COLO668 (cell line): Measurements from ENCODE around the gene MYLIP.
A peak's percentile ranks its signal among the peaks of the same experiment; 100 is the strongest.

Experiments
- DNase-seq: peaks from one replicate; lab custom pipeline; 2025; ENCODE audit not compliant: unreplicated experiment; lab: John Stamatoyannopoulos, UW

Gene MYLIP

DNA sequence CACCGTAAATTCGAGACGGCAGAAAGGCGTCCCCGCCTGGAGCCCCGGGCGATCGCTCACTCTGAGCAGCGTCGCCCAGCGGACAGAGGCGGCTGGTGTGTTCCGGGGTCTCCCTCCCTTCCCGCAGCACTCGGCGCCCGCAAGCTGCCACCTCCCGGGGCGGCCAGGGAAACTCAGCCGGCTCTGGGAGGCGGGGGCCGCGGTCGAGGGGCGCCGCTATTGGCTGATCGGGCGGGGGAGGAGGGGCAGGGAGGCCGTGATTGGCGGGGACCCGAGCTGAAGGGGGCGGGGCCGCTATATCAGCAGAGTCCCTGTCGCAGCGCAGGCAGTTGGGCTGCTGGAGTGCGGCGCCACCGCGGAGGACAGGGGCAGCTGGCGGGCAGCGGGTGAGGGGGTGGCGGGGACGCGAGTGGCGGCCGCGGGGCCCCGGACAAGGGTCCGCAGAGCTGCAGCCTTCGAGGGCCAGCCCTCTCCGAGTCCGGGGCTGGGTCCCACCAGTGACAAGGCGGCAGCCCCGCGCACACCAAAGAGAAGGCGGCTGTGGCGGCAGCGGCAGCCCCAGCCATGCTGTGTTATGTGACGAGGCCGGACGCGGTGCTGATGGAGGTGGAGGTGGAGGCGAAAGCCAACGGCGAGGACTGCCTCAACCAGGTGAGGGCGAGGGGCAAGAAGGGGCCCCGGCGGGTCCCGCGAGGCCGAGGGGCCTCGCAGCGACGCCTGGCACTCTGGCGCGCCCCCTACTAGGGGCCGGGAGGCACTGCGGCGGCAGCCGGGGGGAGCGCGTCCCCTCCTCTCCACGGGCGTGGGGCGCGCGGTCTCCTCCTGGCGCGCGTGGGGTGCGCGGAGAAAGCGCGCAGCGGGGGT is at the start of gene MYLIP:
TSS of gene MYLIP (plus strand) at position 328 of the 864 bp plus-strand sequence. CDS start at position 565, 237 bp downstream.
- peak; percentile 95 for DNase-seq

DNA sequence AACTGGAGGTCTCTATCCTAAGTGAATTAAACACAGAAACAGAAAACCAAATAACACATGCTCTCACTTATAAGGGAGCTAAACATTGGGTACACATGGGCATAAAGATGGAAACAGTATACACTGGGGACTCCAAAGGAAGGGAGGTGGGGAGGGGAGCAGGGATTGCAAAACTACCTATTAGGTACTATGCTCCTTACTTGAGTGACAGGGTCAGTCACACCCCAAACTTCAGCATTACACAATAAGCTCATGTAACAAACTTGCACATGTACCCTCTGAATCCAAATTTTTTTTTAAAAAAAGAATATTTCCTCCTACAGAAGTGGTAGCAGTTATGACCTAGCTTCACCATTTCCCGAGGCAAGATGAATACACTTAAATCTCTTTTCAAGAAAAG is 49.5 kb upstream of the MYLIP start:
- no peak for DNase-seq

DNA sequence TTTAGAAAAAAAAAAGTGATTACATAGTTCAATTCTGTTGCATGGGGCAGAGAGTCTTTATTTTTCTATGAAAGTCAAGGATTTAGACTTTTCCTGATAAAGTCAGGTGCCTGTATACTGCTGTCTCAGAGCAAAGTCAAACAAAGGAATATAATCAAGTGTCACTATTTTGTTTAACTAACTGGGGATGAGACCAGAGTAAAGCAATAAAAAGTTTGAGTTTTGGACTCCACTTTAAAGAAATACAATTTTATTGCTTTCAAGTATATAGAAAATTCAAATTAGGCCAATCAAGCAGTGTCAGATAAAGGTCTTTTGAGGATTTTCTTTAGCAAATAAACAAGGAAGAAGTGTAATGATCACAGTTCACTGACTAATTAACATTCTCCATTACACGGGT is 48.7 kb upstream of the MYLIP start:
- DNase-seq = no peak

DNA sequence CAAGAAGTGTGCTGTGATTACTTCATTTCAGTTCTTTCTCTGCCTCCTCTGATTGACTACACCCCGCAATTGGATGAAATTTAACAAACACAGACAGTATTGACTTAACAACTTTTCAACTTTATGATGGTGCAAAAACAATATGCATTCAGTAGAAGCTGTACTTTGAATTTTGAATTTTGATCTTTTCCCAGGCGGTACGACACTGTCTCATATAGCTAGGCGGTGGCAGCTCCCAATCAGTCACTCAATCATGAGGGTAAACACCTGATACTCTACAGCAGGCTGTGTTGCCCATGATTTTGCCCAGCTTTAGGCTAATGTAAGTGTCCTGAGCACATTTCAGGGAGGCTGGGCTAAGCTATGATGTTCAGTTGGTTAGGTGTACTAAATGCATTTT is 47.6 kb upstream of the MYLIP start:
- DNase-seq = no peak

DNA sequence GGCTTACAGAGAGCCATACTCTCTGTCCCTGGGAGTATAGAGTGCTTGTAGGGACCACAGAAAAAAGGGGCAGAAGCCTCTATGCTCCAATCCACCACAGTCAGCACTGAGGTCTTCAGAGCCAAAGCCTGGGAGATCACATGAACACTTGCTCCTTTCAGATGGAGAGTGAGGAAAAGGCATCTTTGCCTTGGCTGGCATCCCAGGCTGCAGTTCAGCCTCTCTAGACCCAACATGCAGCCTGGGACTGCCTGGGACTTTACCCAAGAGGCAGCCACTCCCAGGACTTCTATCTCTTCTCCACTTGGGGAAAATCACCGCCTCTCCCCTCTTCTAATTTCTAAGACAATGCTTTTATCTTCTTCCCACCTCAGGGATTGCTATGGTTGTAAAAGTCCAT is 46.5 kb upstream of the MYLIP start:
- no peak for DNase-seq

DNA sequence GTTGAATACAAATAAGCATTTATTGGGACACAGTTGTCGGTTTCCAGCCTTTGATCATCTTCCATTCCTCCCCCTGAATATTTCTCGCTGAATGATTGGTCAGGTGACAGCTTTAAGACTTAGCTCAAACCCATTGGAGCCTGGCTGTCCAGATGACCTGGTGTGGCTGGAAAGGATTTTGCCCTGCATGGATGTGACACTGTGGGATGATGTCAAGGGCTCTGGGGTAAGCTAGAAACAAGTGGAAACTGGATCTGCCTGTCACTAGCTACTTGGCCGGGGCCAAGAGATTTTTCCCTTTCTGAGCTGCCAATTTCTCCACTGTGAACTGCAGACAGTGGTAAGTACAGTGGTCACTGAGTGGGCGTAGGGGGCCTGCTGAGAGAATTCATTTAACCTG is 41.9 kb upstream of the MYLIP start:
- DNase-seq = no peak

DNA sequence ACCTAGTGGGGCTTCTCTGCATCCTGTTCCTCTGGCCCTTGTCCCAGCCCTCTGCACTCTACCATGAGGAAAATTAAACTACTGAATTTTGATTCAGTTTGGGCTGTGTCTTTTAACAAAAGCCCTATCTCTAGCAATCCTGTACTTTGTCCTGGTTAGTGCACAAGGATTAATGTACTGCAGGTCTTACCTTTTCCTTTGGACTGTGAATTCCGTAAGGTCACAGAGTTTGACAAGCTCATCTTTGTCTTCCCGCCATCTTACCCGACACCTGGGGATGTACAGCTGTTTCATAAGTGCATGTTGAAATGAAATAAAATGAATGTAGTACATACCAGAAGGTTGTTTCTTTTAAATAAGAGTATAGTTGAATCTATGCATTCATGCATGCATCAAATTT is 41.5 kb upstream of the MYLIP start:
- no peak for DNase-seq

DNA sequence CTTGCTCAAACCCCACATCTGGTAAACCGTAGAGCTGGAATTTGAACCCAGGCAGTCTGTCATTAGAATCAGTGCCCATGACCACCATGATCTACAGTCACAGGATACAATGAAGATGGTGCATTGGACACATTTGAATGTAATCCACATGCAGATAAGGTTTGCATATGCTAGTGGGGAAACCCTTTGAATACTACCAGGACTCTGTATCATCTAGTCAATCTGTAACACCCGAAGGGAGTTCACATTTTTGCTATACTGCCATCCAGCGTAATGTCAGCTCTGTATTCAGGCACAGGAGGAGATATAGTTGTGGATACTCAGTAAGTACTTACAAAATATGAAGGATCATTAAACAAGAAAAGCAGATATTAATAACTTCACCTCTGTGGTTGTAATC is 40.5 kb upstream of the MYLIP start:
- no peak for DNase-seq

DNA sequence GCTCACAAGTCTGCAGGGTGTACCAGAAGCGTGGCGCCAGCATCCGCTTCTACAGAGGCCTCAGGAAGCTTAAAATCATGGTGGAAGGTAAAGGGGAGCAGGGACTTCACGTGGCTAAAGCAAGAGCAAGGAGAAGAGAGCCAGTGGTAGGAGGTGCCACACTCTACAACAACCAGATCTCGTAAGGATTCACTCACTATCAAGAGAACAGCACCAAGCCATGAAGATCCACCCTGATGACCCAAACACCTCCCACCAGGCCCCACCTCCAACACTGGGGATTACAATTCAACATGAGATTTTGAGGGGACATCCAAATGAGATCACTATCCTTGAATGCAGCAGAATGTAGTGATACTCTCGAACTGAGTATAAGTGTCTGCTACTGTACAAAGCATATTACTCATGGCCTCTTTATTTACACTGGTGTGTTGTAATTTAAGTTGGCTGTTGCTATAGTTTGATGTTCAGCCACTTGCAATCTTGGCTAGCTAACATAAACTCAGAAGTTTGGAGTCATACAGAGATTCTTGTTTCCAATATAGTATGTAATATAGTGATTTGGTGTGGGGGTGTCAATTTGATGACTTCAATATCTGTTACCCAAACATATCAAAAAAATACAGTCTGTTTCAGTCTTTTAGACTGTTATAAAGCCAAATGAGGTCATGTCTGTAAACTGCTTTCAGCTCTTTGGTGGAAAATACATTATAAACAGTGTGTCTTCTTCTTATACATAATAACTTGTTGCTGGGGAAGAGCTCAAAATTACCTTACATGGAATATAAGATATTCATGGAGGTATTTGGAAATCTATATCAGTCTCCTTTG is 39.4 kb upstream of the MYLIP start:
- DNase-seq = no peak

DNA sequence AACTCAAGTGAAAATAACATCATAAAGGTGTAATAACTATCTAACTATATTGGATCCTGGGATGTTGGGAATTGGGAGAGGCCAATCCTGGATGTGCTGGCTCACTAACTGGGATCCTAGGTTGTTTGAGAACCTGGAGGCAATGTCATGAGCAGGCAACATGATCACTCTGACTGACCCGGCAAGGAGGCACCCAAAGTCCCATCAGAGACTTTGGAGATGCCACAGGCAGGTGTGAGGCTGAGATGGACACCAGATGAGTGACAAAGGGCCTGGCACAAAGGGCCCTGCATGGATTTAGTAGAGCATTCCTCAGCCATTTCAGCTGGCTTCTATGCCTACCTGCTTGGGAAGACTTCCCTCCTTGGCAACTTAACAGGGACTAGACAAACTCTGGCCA is 38.4 kb upstream of the MYLIP start:
- DNase-seq = no peak

DNA sequence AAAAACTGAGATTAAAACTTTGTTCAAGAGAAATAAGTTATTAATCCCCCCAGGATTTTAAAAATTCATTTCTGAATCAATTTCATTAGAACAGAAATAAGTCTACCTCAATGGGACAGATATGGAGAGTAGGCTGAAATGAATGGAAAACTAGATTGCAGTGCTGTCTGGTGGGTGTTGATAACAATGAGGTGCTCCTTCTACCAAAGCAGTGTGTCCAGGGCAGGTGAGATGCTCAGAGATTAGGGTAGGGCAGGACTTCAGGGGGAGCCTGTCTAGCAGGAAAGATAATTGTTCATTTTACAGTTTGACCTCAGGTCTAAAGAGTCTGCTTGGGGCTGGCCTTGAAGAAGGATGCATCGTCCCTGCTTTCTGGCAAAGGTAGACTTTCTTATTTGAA is 38.0 kb upstream of the MYLIP start:
- DNase-seq = no peak

DNA sequence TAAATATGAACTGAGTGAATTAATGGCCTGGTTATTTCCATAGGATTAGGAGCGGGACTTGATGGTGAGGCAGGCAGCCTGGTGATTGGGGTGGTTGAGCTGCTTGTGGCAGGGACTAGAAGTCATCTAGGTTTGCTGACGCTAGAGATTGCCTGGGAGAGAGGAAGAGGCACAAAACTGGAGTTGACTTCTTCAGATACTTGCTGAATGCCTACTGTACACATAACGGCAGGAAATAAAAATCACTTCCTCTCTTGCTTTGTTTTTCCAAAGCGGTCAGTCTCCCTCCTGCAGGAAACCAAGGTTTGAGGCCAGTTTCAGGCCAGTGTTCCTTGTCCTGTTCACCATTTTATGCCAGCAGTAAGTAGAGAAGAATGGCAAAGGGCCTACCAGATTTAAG is 36.7 kb upstream of the MYLIP start:
- no peak for DNase-seq

DNA sequence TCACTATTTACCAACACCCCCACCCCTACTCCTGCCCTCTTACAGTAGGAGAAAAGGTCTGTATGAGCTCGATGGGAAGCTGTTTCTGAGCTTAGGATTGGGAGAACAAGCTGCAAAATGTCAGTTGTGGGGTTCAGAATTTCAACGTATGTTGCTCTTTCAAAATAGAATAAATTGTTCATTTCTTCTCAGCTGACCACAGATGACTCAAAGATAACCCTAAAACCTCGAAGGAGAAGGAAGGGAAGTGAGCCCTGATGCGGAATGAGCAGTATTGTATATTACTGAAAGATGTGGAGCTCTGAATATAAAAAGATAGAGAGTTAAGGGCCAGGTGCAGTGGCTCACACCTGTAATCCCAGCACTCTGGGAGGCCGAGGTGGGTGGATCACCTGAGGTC is 35.9 kb upstream of the MYLIP start:
- DNase-seq = no peak

DNA sequence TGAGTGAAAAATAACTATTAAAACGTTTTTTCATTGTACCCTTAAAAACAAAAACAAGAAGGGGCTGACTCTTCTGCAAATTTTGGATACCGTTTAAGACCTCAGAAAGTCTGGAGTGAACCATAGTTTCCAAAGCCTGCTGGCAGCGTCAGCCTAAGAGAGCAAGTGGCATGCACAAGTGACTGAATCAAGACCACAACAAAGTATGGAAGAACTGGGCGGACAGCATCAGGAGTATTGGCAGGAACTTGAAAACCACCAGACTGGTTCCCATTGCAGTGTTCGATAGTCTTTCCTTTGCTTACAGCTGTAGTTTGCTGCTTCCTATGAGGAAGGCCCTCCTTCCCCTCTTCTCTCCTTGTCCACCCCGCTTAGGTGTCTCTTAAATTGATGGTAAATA is 33.7 kb upstream of the MYLIP start:
- no peak for DNase-seq

DNA sequence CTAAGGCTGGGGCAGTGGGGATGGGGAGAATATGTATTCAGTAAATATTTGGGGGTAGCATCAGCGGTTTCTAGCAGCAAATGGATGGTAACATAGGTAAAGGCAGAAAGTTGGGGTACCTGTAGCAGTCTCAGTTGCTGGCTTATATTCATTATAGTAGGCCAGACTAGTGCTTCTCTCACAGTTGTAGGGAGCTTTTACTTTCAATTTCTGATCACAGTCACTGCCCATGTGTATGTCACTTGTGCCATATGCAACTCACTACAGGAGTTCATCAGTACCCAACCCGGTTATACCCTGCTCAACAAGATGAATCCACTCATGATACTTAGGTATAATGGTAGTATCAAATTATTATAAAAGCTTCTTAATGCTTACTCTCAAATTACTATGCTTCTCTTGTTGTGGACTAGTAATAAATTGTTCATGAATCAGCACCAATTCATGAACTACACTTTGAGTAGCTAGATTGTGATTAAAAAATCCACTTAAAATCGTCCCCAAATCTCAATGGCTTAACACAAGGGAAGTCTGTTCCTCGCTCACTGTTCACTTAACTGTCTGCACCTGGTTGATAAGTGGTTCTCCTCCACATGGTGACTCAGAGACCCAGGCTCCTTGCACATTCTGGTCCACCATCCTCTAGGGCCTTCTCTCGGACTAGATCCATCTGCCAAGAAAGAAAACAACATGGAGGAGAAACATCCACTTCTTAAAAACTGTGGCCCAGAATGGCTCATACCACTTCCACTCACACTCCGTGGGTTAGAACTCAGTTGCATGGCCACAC is 31.3 kb upstream of the MYLIP start:
- no peak for DNase-seq

DNA sequence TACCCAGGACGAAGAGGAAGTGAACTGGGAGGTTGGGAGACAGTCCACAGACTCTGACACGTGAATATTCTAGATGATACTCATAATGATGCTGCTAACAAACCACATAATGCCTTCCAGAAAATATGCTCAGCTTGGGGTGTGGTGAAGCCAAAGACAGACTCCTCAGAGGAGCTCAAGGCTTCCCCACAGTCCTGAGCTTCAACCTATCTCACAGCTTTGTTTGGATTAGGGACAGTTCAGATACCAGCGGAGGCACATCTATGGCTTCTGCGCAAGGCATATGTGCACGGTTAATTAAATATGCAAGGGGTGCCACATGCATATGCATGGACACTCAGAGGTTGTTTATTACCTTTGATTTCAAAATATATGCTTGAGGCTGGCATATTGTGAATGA is 30.7 kb upstream of the MYLIP start:
- DNase-seq = no peak

DNA sequence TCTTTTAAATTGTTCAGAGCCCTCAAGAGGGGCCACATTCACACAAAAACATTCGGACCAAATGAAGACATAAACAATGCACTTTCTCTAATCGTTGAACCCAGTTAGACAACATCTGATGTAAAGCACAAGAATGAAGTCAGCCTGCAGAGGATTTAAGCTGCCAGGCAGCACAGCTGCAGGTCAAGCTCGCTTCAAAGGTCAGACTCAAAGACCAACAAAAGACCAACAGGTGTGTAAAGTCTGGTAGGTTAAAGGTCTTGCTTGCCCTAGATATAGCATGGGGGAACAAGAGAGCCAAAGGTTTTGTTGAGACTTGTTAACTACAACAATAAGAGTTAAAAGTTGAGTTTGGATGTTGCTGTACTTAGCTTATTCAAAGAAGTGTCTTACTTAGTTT is 26.7 kb upstream of the MYLIP start:
- no peak for DNase-seq

DNA sequence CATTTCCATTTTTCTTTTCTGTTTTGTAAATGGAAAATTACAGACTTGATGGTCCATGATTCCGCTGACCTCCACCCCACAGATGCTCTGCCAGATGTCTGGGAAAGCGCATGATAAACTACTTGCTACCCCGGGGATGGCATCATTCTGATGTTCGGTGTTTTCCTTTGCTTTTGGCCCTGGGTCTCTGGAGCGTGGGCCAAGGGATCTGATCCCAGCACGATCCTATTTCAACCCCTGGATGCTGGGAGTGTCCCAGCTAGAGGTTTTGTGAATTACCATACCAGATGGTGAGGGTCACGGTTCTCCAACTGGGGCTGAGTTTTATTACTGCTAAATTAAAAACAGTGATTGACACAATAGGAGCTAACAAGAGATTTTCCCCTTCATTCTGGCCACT is 25.2 kb upstream of the MYLIP start:
- DNase-seq = no peak

DNA sequence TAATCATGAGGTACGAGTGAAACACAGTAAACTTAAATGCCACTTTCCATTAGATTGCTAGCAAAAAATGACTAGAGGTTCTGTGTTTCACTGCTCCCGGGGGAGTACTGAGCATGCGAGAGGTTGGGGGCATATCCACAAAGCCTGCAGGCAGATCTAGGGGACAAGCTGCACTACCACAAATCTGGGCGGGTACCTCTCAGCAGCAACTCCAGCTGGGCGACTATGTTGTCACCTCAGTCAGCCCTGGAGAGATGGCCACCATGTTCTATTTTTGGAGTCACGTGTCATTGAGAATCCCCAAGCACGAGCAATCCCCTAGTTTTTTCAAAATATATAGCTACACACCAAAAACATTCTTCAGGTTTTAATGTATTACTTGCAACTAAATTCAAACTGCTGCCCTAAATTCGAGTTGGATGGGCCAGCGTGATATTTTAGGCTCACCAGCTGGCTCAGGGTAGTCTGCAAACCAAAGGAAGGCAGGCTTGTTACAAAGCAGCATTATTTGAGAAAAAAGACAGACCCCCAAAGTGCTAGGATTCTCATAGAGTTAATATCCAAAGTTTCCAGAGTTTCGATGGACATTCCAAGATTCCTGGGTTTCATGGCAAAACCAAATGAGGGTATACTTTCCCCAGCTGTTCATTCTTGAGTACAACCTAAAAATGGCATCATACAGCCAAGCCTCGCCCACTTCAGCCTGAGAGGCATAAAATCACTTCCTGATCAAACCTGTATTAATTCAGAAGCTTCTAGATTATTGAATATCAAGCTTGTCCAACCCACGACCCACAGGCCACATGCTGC is 24.1 kb upstream of the MYLIP start:
- no peak for DNase-seq

DNA sequence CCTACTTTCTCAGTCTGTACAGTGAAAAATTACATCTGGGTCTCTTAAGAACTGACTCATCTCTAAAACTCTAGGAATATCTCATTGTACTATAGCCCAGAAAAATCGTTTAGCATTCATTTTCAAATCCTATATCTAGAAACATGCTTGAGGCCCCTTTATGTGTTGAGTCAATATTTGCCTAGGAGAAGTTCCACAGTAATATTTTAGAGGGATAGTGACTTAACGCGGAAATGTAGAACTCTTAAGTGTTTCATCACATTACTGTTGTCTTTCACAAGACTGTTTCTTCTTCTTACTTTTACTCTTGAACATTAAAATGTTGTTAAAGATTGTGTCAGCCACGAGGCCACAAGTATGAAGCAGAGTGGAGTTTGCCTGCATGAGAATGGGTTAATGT is 23.0 kb upstream of the MYLIP start:
- no peak for DNase-seq
